Prostate gland (tissue), 2 donors: ENCODE measurements around the gene LAMA3. TPM values are rescaled to one million over a fixed set of nuclear protein-coding genes. Genes with fewer than 3 reads are reported as not detected.

Source experiments
- DNase-seq: peaks from one replicate; pipeline ENCODE4 v3.0.0-alpha.2; 2019; ENCODE audit warnings: low spot score
- H3K27ac ChIP-seq, 2 donors: fragments of 200-600 bp; sonication (generic); 2 replicates each; pipeline ENCODE4 v1.5.1; 2017 to 2019
- H3K27me3 ChIP-seq: fragments of 200-600 bp; sonication (generic); replicated peaks from 2 replicates; pipeline ENCODE4 v1.5.1; 2019; ENCODE audit not compliant: insufficient read depth
- H3K36me3 ChIP-seq, 2 donors: fragments of 200-600 bp; sonication (generic); 1 replicate in 1 of 2; 2 replicates in 1 of 2; pipeline versions ENCODE4 v1.5.1 to v1.8.1; 2017 to 2019
- H3K4me1 ChIP-seq: fragments of 200-600 bp; sonication (generic); replicated peaks from 2 replicates; pipeline ENCODE4 v1.5.1; 2019
- H3K4me3 ChIP-seq, 2 donors: fragments of 200-600 bp; sonication (generic); 2 replicates each; pipeline ENCODE4 v1.5.1; 2017 to 2019
- H3K9me3 ChIP-seq: fragments of 200-600 bp; sonication (generic); 2 replicates; pipeline ENCODE4 v1.5.1; 2017
- CTCF ChIP-seq, 4 experiments: fragments of 200-600 bp in 2 of 4; fragments of 450-650 bp in 2 of 4; sonication (generic) in 2 of 4; IDR thresholded peaks; 1 replicate in 3 of 4; 2 replicates in 1 of 4; pipeline ENCODE4 v1.5.1; 2016 to 2019; ENCODE audit warnings: antibody characterized with exemption in 4 of 4, mild to moderate bottlenecking in 2 of 4, moderate library complexity in 2 of 4
- POLR2A ChIP-seq: fragments of 450-650 bp; IDR thresholded peaks from one replicate; pipeline ENCODE4 v1.6.1; 2016; ENCODE audit warnings: antibody characterized with exemption, mild to moderate bottlenecking
- POLR2AphosphoS5 ChIP-seq: sonication (generic); formaldehyde crosslinking; IDR thresholded peaks from one replicate; pipeline ENCODE4 v1.6.1; 2017; ENCODE audit warnings: antibody characterized with exemption
- WGBS: methylation state at CpG from one replicate; pipeline ENCODE4 v1.1.5; 2018; 5-methylcytosine and 5-hydroxymethylcytosine counted together
- intact Hi-C: fragments of 100-400 bp; cut with DNase I; formaldehyde crosslinking; loops from one replicate; pipeline ENCODE4 v1.14.2; 2022
- total RNA-seq, 2 donors: library from RNA; depleted of rRNA; stranded (reverse); fragments of >200 nt; gene quantifications; one replicate each; pipeline ENCODE4 v1.1.0, GENCODE V29; 2016

The LAMA3 gene
- total RNA-seq, 2 donors from 2014 or later, result 31.3 to 35.9 TPM

DNA sequence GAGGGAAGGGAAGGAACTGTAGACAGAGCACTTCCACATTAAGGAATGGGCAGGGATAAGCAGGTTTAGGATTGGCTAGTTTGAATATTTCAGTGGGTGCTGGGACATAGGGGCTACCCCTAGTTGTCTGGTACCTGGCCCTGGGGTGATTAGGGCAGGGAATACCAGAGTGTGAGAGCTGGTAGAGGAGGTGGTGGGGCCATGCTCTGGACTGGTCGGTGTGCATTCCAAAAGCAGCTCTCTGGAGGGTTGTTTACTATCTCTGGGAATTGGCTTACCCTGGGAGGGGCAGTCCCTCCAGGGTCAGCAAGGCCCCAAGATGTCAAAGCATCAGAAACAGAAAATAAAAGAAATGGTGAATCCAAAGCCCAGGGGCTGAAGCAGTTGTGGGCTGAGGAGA, 103.8 kb downstream of the LAMA3 start:
- intact Hi-C loops, result no loop called here

DNA sequence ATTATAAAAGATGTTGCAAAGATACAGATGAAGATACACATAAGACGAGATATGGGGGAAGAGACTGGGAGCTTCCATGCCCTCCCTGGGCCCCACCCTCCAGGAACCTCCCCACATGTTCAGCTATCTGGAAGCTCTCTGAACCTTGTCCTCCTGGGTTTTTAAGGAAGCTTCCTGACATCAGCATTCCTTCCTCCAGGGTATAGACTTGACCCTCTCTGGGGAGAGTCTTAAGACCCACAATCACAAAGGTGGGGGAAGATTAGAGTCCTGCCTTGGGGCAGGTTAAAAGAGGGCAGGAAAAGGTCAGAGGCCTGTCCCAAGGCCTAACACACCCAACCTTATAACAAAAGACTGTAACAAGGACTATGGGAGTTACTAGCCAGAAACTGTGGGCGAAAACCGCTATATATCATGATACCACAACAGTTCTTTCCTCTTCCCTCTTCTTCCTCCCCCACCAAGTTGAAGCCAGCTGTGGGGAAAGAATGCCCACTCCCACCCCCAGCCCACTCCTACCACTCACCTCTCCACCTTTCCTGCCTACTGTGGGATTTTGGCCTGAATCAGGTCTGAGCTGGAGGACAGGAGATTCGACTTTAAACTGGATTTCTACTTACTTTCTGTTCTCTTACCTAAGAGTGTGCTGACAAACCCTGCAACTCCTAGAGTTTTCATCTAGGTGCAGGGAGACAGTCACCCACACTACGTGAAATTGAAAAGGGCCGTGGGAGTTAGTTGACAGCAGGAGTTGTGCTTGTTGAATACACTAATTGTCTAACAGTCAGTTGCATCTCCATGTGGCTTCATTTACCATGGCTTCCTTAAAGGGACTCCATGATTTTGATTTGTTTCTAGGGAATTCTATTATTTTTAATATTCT, 105.0 kb downstream of the LAMA3 start:
- intact Hi-C loops, result no loop called here
- H3K4me3 ChIP-seq, result no peak overlapping the region
- no peaks in the 10 kb centered on the region for H3K27me3 ChIP-seq
- DNase-seq, result no peak
- no peaks in the 10 kb centered on the region for H3K9me3 ChIP-seq
- no peak for TF ChIP-seq POLR2AphosphoS5
- TF ChIP-seq CTCF (IDR thresholded peaks at IDR 0.05), result no peak
- no peaks in the 10 kb centered on the region for H3K4me1 ChIP-seq
- H3K27ac ChIP-seq, result no peak overlapping the region
- H3K36me3 ChIP-seq, result no peaks in the 10 kb centered on the region
- WGBS, result 94% methylated on average over 6 of the region's 6 CpGs

More for the DNA sequence above, 103.8 kb downstream of the LAMA3 start:
- H3K27ac ChIP-seq, result no peak overlapping the region
- no peaks in the 10 kb centered on the region for H3K27me3 ChIP-seq
- no peaks in the 10 kb centered on the region for H3K4me1 ChIP-seq
- H3K36me3 ChIP-seq, result no peaks in the 10 kb centered on the region
- WGBS, result 63% methylated on average over 1 of the region's 1 CpG
- no peaks in the 10 kb centered on the region for H3K9me3 ChIP-seq
- no peak overlapping the region for H3K4me3 ChIP-seq
- DNase-seq, result no peak
- TF ChIP-seq POLR2AphosphoS5, result no peak
- no peak for TF ChIP-seq CTCF (IDR thresholded peaks at IDR 0.05)
- TF ChIP-seq POLR2A, result no peak

GRCh38 chr18:23798249-23798648, 109.0 kb downstream of the LAMA3 start:
- TF ChIP-seq POLR2A (no peak), CTCF (IDR thresholded peaks at IDR 0.05) (no peak), POLR2AphosphoS5 (no peak)
- no peaks in the 10 kb centered on the region for H3K36me3 ChIP-seq
- H3K4me3 ChIP-seq, result no peak overlapping the region
- H3K27ac ChIP-seq, result no peak overlapping the region
- intact Hi-C loops, result no loop called here
- H3K27me3 ChIP-seq, result no peaks in the 10 kb centered on the region
- no peaks in the 10 kb centered on the region for H3K9me3 ChIP-seq
- H3K4me1 ChIP-seq, result no peaks in the 10 kb centered on the region
- no peak for DNase-seq
- 71% methylated on average over 7 of the region's 7 CpGs for WGBS

DNA sequence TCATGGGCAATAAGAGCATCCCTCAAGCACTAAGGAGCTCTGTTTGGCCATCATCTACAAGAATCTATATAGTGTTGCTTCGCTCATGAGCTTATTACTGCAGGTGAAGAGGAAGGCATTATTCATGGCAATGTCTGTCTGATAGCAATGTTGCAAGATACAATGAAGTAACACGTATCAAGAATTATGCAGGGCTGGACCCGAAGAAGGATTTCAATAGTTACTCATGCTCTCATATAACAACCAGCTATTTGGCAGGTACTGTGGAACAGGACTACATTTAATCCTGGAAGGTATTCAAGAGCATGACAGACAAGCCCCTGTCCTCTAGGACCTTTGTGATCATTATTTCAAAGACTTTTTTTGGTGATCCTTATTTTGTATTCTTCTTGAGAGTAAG, 109.6 kb downstream of the LAMA3 start:
- H3K27ac ChIP-seq, result no peak overlapping the region
- H3K4me1 ChIP-seq, result no peaks in the 10 kb centered on the region
- H3K27me3 ChIP-seq, result no peaks in the 10 kb centered on the region
- intact Hi-C loops, result no loop called here
- no peak overlapping the region for H3K4me3 ChIP-seq
- TF ChIP-seq POLR2A (no peak), CTCF (IDR thresholded peaks at IDR 0.05) (no peak), POLR2AphosphoS5 (no peak)
- no peak for DNase-seq
- no peaks in the 10 kb centered on the region for H3K9me3 ChIP-seq
- 60% methylated on average over 3 of the region's 3 CpGs for WGBS
- H3K36me3 ChIP-seq, result no peaks in the 10 kb centered on the region

DNA sequence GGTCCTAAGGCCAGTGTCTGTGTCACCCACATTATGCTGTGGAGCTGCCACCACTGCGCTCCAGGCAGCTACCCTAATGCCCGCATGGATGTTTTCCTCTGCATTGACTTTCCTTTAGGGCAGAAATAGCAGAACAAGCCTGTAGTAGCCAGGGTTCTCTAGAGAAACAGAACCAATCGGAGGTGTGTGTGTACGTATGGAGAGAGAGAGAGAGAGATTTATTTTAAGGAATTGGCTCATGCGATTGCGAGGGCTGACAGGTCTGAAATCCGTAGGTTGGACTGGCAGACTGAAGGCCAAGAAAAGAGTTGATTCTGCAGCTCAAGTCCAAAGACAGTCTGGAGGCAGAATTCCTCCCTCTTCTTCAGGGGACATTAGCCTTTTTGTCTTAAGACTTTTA, 110.3 kb downstream of the LAMA3 start:
- WGBS, result 91% methylated on average over 7 of the region's 7 CpGs
- Histone ChIP-seq H3K27ac (no peak overlapping the region), H3K9me3 (no peaks in the 10 kb centered on the region), H3K36me3 (no peaks in the 10 kb centered on the region), H3K27me3 (no peaks in the 10 kb centered on the region), H3K4me1 (no peaks in the 10 kb centered on the region), H3K4me3 (no peak overlapping the region)
- intact Hi-C loops, result no loop called here
- no peak for DNase-seq
- TF ChIP-seq POLR2A (no peak), CTCF (IDR thresholded peaks at IDR 0.05) (no peak), POLR2AphosphoS5 (no peak)
